GM12878 (cell line): ENCODE results near the gene RARA. TPM values are rescaled to one million over a fixed set of nuclear protein-coding genes. Genes with fewer than 3 reads are reported as not detected.

Experiments
- ATAC-seq: fragments of 200-7000 bp; cut with Tn5 transposase; 3 replicates; pipeline ENCODE4 v1.9.1; 2020; ENCODE audit warnings: mild to moderate bottlenecking, moderate library complexity
- BruUV-seq: library from RNA; stranded (reverse); fragments of 400-500 nt; replicated peaks from 2 replicates; lab custom pipeline; 2021; lab: Mats Ljungman, UMichigan
- CTCF ChIA-PET: fragments of 300-600 bp; sonication (Branson Sonifier 250); formaldehyde crosslinking; extraction: SDS; loops from one replicate; lab custom pipeline; 2021; ENCODE audit warnings: inconsistent platforms; lab: Yijun Ruan, JAX
- POLR2A ChIA-PET: fragments of 350-600 bp; formaldehyde crosslinking; extraction: SDS; loops from one replicate; lab custom pipeline; 2021; ENCODE audit warnings: inconsistent platforms; lab: Charles Lee
- RAD21 ChIA-PET: fragments of 300-600 bp; sonication (Branson Sonifier 250); formaldehyde crosslinking; loops from one replicate; lab custom pipeline; 2023; ENCODE audit warnings: antibody characterized with exemption; ENCODE audit not compliant: unreplicated experiment; lab: Charles Lee
- SMC1A ChIA-PET: fragments of 300-600 bp; sonication (Branson Sonifier 250); formaldehyde crosslinking; loops from one replicate; lab custom pipeline; 2023; ENCODE audit not compliant: unreplicated experiment, uncharacterized antibody; lab: Charles Lee
- DNase-seq: peaks from one replicate; pipeline ENCODE4 v3.0.0-alpha.2; 2011; ENCODE audit warnings: low read depth, low spot score
- FAIRE-seq: peaks from 3 replicates; lab custom pipeline; 2011; peaks lifted over from hg19 to GRCh38; lab: Jason Lieb, UNC
- H2AFZ ChIP-seq: 2 replicates; pipeline ENCODE4 v1.6.0; 2011; ENCODE audit warnings: low read depth, low read length, control low read depth; ENCODE audit not compliant: control insufficient read depth
- H3K27ac ChIP-seq: 2 replicates; pipeline ENCODE4 v1.5.1; 2011; ENCODE audit warnings: control low read depth; ENCODE audit not compliant: control insufficient read depth, insufficient read depth
- H3K27me3 ChIP-seq, 2 experiments: replicated peaks in 1 of 2; 2 replicates each; pipeline versions ENCODE4 v1.6.0 to v1.6.1; 2011; ENCODE audit warnings: low read length in 1 of 2; ENCODE audit not compliant: control insufficient read depth in 2 of 2, insufficient read depth in 2 of 2
- H3K36me3 ChIP-seq, 2 experiments: 2 replicates each; pipeline ENCODE4 v1.5.1; 2011; ENCODE audit warnings: low read length in 1 of 2; ENCODE audit not compliant: control insufficient read depth in 2 of 2, insufficient read depth in 2 of 2
- H3K4me1 ChIP-seq: 2 replicates; pipeline ENCODE4 v1.6.1; 2011; ENCODE audit warnings: mild to moderate bottlenecking, low read length, moderate library complexity, mixed read lengths; ENCODE audit not compliant: control insufficient read depth, insufficient read depth
- H3K4me2 ChIP-seq: 2 replicates; pipeline ENCODE4 v1.6.0; 2011; ENCODE audit warnings: control low read depth; ENCODE audit not compliant: control insufficient read depth, insufficient read depth
- H3K4me3 ChIP-seq: fragments of 200-600 bp; sonication (generic); 2 replicates; pipeline ENCODE4 v1.5.1; 2016
- H3K79me2 ChIP-seq: 2 replicates; pipeline ENCODE4 v1.6.0; 2011; ENCODE audit warnings: low read length; ENCODE audit not compliant: control insufficient read depth, insufficient read depth
- H3K9ac ChIP-seq: 2 replicates; pipeline ENCODE4 v1.8.0; 2011; ENCODE audit warnings: low read length, control low read depth, mixed read lengths; ENCODE audit not compliant: control insufficient read depth, insufficient read depth
- H3K9me3 ChIP-seq: replicated peaks from 3 replicates; pipeline ENCODE4 v1.5.1; 2011; ENCODE audit warnings: mild to moderate bottlenecking, low read length; ENCODE audit not compliant: control insufficient read depth, insufficient read depth
- H4K20me1 ChIP-seq: 2 replicates; pipeline ENCODE4 v1.6.0; 2011; ENCODE audit not compliant: control insufficient read depth, insufficient read depth
- BRCA1 ChIP-seq: IDR thresholded peaks from 2 replicates; pipeline ENCODE4 v1.6.1; 2011; ENCODE audit warnings: low read depth, low read length, improper control_type of control experiment
- CBX3 ChIP-seq: fragments of 200-600 bp; sonication (generic); IDR thresholded peaks from 2 replicates; pipeline ENCODE4 v1.6.1; 2016; ENCODE audit warnings: low read depth, borderline replicate concordance
- CREM ChIP-seq: IDR thresholded peaks from 2 replicates; pipeline ENCODE4 v1.6.1; 2014; ENCODE audit warnings: antibody characterized with exemption, low read depth
- HDAC6 ChIP-seq: fragments of 200-600 bp; sonication (generic); IDR thresholded peaks from one replicate; pipeline ENCODE4 v1.8.0; 2017; ENCODE audit warnings: antibody characterized with exemption; ENCODE audit not compliant: unreplicated experiment
- IKZF1 ChIP-seq: fragments of 450-650 bp; conservative IDR thresholded peaks from 2 replicates; pipeline ENCODE4 v1.6.1; 2017; ENCODE audit warnings: antibody characterized with exemption, mild to moderate bottlenecking
- IRF4 ChIP-seq: IDR thresholded peaks from 2 replicates; pipeline ENCODE4 v1.6.1; 2011; ENCODE audit warnings: low read depth, low read length
- RB1 ChIP-seq: fragments of 450-650 bp; formaldehyde crosslinking; IDR thresholded peaks from 2 replicates; pipeline ENCODE4 v1.6.1; 2017; ENCODE audit warnings: mild to moderate bottlenecking, borderline replicate concordance
- RFX5 ChIP-seq: IDR thresholded peaks from 2 replicates; pipeline ENCODE4 v1.6.1; 2011; ENCODE audit warnings: low read depth, low read length, improper control_type of control experiment
- RUNX3 ChIP-seq: IDR thresholded peaks from 2 replicates; pipeline ENCODE4 v1.6.1; 2012; ENCODE audit warnings: low read length, inconsistent platforms
- SP1 ChIP-seq: IDR thresholded peaks from one replicate; pipeline ENCODE4 v1.6.1; 2011; ENCODE audit warnings: low read depth, low read length
- SUZ12 ChIP-seq: fragments of 200-600 bp; sonication (generic); IDR thresholded peaks from one replicate; pipeline ENCODE4 v1.6.1; 2018; ENCODE audit warnings: antibody characterized with exemption, mild to moderate bottlenecking; ENCODE audit not compliant: unreplicated experiment
- WRNIP1 ChIP-seq: IDR thresholded peaks from 2 replicates; pipeline ENCODE4 v1.6.1; 2011; ENCODE audit warnings: low read depth, low read length, improper control_type of control experiment, borderline replicate concordance
- WGBS: methylation state at CpG from one replicate; pipeline ENCODE4 v1.1.6; 2016; ENCODE audit warnings: low lambda C conversion rate; ENCODE audit not compliant: insufficient replicate concordance, insufficient coverage; ENCODE audit errors: missing lambda C conversion rate; 5-methylcytosine and 5-hydroxymethylcytosine counted together
- in situ Hi-C: fragments of 300-500 bp; cut with MboI; formaldehyde crosslinking; loops from 9 replicates; pipeline ENCODE4 v1.14.3; 2018; ENCODE audit warnings: mixed read lengths
- intact Hi-C: fragments of 100-400 bp; cut with micrococcal nuclease; formaldehyde crosslinking; loops from one replicate; pipeline ENCODE4 v1.14.2; 2022; ENCODE audit not compliant: unreplicated experiment
- polyA plus RNA-seq, 11 experiments: library from polyadenylated mRNA; depleted of rRNA in 4 of 11; unstranded in 6 of 11; stranded (reverse) in 5 of 11; fragments of >200 nt; fragmentation: Nextera tagmentation in 4 of 11; fragmentation: Illumina TruSeq in 1 of 11; extraction: Ambion mirVana in 4 of 11; extraction: Trizol in 1 of 11; gene quantifications; 1 replicate in 1 of 11; 2 replicates in 10 of 11; pipeline versions ENCODE4 v1.2.1 to v1.2.3, GENCODE V29; 2011 to 2016; ENCODE audit warnings: inconsistent platforms in 2 of 11, missing spikeins in 2 of 11, low read depth in 1 of 11
- total RNA-seq, 4 experiments: library from RNA; depleted of rRNA in 3 of 4; stranded (reverse); fragments of >200 nt in 3 of 4; fragmentation: Illumina TruSeq in 1 of 4; extraction: Trizol in 1 of 4; gene quantifications; 2 replicates each; pipeline versions ENCODE4 v1.2.1 to v1.2.3, GENCODE V29; 2013 to 2021
- TF ChIP-seq, protein P1 (sequence below): IDR thresholded peaks from 2 replicates; pipeline ENCODE4 v1.6.1; 2011; ENCODE audit warnings: borderline replicate concordance, low read depth, mild to moderate bottlenecking, moderate library complexity, low read length; ENCODE audit not compliant: insufficient read depth, poor library complexity, severe bottlenecking
- TF ChIP-seq, protein P2 (sequence below): fragments of 150-350 bp; IDR thresholded peaks from 2 replicates; pipeline ENCODE4 v1.6.1; 2014; ENCODE audit warnings: mild to moderate bottlenecking, low read depth, low read length

RARA gene
- total and polyA plus RNA-seq, 10 of the 15 experiments (the other 5 are each of a cell fraction or from before 2014, with no cell fraction given): 0.13 to 33.6 (median 13.6) TPM

GRCh38 chr17:40297511-40297910 lies 11.5 kb upstream of the RARA start:
- DNase-seq: no peak
- Histone ChIP-seq H3K9ac (no peak overlapping the region), H3K27me3 (no peaks in the 10 kb centered on the region), H2AFZ (no peak overlapping the region), H4K20me1 (no peaks in the 10 kb centered on the region), H3K4me2 (no peak overlapping the region), H3K27ac (no peak overlapping the region), H3K4me1 (no peaks in the 10 kb centered on the region), H3K9me3 (no peaks in the 10 kb centered on the region), H3K79me2 (no peaks in the 10 kb centered on the region; the same call in 1 of the 2 replicates), H3K4me3 (no peak overlapping the region), H3K36me3 (peaks cover 6 to 29% of the 10 kb centered on the region in 2 experiments)
- intact Hi-C loops: no loop called here
- ChIA-PET SMC1A (interaction anchor here (1.0 to 1.2 kb wide), 5 partner anchors 10 to 304 kb away, joined by 3 to 5 read pairs (median 3); no protein-coding TSS in a partner anchor), RAD21 (interaction anchor here (1.2 to 18.7 kb wide), 2 partner anchors 57 to 99 kb away, joined by 3 to 271 read pairs; no protein-coding TSS in a partner anchor), CTCF (interaction anchor here (1.0 to 13.0 kb wide), 4 partner anchors 7 to 256 kb away, joined by 3 to 97 read pairs (median 26); no protein-coding TSS in a partner anchor), POLR2A (interaction anchor here (0.5 to 1.2 kb wide), 3 partner anchors 10 to 43 kb away, joined by 3 to 4 read pairs (median 3); no protein-coding TSS in a partner anchor)
- no TSS peak for BruUV-seq
- no peak for FAIRE-seq
- in situ Hi-C loops: loop anchor here (25.0 kb wide), 1 partner anchor 285 kb away; the partner anchor contains the start of gene CSF3
- no peak for ATAC-seq
- TF ChIP-seq RUNX3 (no peak), SUZ12 (no peak)
- 97% methylated on average over 2 of the region's 2 CpGs for WGBS

DNA sequence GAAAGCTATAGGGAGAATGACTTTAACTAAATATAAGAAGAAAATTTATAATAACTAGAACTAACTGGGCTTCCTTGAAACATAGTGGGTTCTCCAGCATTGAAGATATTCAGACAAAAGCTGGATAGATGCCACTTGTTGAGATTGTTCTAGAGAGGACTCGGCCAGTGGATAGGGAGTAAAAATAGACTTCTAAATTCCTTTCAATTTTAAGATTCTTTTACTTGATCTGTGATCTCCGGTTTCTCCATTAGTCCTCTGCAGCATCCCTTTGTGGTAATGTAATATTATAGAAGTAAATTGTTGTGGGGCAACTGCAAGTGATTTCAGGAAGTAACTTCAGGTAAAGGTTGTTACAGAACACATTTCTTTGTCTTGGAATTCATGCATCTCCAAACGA lies 10.3 kb upstream of the RARA start:
- Histone ChIP-seq H3K27me3 (no peaks in the 10 kb centered on the region), H3K36me3 (peaks cover 5 to 29% of the 10 kb centered on the region in 2 experiments), H3K79me2 (no peaks in the 10 kb centered on the region; the same call in 1 of the 2 replicates), H2AFZ (no peak overlapping the region), H3K9ac (no peak overlapping the region), H3K9me3 (no peaks in the 10 kb centered on the region), H3K4me3 (no peak overlapping the region), H4K20me1 (no peaks in the 10 kb centered on the region), H3K4me2 (no peak overlapping the region), H3K27ac (no peak overlapping the region), H3K4me1 (no peaks in the 10 kb centered on the region)
- TF ChIP-seq WRNIP1: no peak
- no peak for TF ChIP-seq IRF4
- no peak for TF ChIP-seq SUZ12
- no peak for TF ChIP-seq SP1
- TF ChIP-seq RFX5: no peak
- TF ChIP-seq, protein P1, sequence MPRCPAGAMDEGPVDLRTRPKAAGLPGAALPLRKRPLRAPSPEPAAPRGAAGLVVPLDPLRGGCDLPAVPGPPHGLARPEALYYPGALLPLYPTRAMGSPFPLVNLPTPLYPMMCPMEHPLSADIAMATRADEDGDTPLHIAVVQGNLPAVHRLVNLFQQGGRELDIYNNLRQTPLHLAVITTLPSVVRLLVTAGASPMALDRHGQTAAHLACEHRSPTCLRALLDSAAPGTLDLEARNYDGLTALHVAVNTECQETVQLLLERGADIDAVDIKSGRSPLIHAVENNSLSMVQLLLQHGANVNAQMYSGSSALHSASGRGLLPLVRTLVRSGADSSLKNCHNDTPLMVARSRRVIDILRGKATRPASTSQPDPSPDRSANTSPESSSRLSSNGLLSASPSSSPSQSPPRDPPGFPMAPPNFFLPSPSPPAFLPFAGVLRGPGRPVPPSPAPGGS: no peak
- TF ChIP-seq, protein P2, sequence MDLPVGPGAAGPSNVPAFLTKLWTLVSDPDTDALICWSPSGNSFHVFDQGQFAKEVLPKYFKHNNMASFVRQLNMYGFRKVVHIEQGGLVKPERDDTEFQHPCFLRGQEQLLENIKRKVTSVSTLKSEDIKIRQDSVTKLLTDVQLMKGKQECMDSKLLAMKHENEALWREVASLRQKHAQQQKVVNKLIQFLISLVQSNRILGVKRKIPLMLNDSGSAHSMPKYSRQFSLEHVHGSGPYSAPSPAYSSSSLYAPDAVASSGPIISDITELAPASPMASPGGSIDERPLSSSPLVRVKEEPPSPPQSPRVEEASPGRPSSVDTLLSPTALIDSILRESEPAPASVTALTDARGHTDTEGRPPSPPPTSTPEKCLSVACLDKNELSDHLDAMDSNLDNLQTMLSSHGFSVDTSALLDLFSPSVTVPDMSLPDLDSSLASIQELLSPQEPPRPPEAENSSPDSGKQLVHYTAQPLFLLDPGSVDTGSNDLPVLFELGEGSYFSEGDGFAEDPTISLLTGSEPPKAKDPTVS: no peak
- no peak for TF ChIP-seq RB1
- TF ChIP-seq BRCA1: no peak
- no peak for TF ChIP-seq CBX3
- no peak for TF ChIP-seq HDAC6
- TF ChIP-seq IKZF1: no peak
- no peak for TF ChIP-seq CREM
- ATAC-seq: no peak
- intact Hi-C loops (no loop called here), in situ Hi-C loops (loop anchor here (25.0 kb wide), 1 partner anchor 286 kb away; the partner anchor contains the start of gene CSF3)
- ChIA-PET CTCF (interaction anchor here (0.5 to 13.0 kb wide), 10 partner anchors 6 to 186 kb away, joined by 3 to 97 read pairs (median 7); partner anchors contain the start of genes CDC6 and WIPF2), POLR2A (interaction anchor here (1.2 to 1.5 kb wide), 2 partner anchors 12 to 27 kb away, joined by 3 read pairs; no protein-coding TSS in a partner anchor), SMC1A (interaction anchor here (1.3 to 10.8 kb wide), 3 partner anchors 7 to 152 kb away, joined by 3 to 142 read pairs (median 3); no protein-coding TSS in a partner anchor), RAD21 (interaction anchor here (0.8 to 18.7 kb wide), 4 partner anchors 19 to 96 kb away, joined by 3 to 271 read pairs (median 4); no protein-coding TSS in a partner anchor)
- no peak for FAIRE-seq
- 79% methylated on average over 3 of the region's 3 CpGs for WGBS
- no peak for DNase-seq
- no TSS peak for BruUV-seq
